GM23338 (cell line): ENCODE results near the gene OR8J3. TPM values are rescaled to one million over a fixed set of nuclear protein-coding genes. Genes with fewer than 3 reads are reported as not detected.

Source experiments
- ATAC-seq: fragments of 200-7000 bp; cut with Tn5 transposase; 3 replicates; pipeline ENCODE4 v1.9.1; 2020
- DNase-seq: peaks from one replicate; pipeline ENCODE4 v3.0.0-alpha.2; 2015; ENCODE audit warnings: low spot score
- H2AFZ ChIP-seq: fragments of 200-600 bp; sonication (generic); 2 replicates; pipeline ENCODE4 v1.8.0; 2016; ENCODE audit warnings: antibody characterized with exemption, mild to moderate bottlenecking, moderate library complexity
- H3F3A ChIP-seq: fragments of 200-600 bp; sonication (generic); replicated peaks from 2 replicates; pipeline ENCODE4 v1.8.0; 2017; ENCODE audit warnings: antibody characterized with exemption, mixed run types, low read depth
- H3K27ac ChIP-seq: fragments of 200-600 bp; sonication (generic); 2 replicates; pipeline ENCODE4 v1.6.1; 2016; ENCODE audit warnings: low read depth
- H3K27me3 ChIP-seq: fragments of 200-600 bp; sonication (generic); 2 replicates; pipeline ENCODE4 v1.8.0; 2016; ENCODE audit warnings: mild to moderate bottlenecking, mixed run types, moderate library complexity; ENCODE audit not compliant: insufficient read depth
- H3K36me3 ChIP-seq: fragments of 200-600 bp; sonication (generic); 2 replicates; pipeline ENCODE4 v1.8.0; 2016; ENCODE audit warnings: mild to moderate bottlenecking; ENCODE audit not compliant: insufficient read depth
- H3K4me1 ChIP-seq: fragments of 200-600 bp; sonication (generic); 2 replicates; pipeline ENCODE4 v1.8.0; 2016; ENCODE audit warnings: mild to moderate bottlenecking, moderate library complexity; ENCODE audit not compliant: insufficient read depth
- H3K4me2 ChIP-seq: fragments of 200-600 bp; sonication (generic); 2 replicates; pipeline ENCODE4 v1.7.1; 2017; ENCODE audit warnings: mixed run types
- H3K4me3 ChIP-seq: fragments of 200-600 bp; sonication (generic); 2 replicates; pipeline ENCODE4 v1.6.1; 2016; ENCODE audit warnings: mixed run types
- H3K79me2 ChIP-seq: fragments of 200-600 bp; sonication (generic); replicated peaks from 2 replicates; pipeline ENCODE4 v1.8.0; 2017; ENCODE audit warnings: mild to moderate bottlenecking; ENCODE audit not compliant: insufficient read depth
- H3K9me2 ChIP-seq: fragments of 200-600 bp; sonication (generic); 2 replicates; pipeline ENCODE4 v1.8.0; 2017; ENCODE audit not compliant: insufficient read depth
- H4K20me1 ChIP-seq: fragments of 200-600 bp; sonication (generic); replicated peaks from 2 replicates; pipeline ENCODE4 v1.8.0; 2017; ENCODE audit warnings: mild to moderate bottlenecking; ENCODE audit not compliant: insufficient read depth
- H3K27ac Mint-ChIP-seq: 2 replicates; pipeline ENCODE4 v1.8.0; 2020; ENCODE audit warnings: inconsistent platforms, mild to moderate bottlenecking, moderate library complexity, mixed read lengths
- H3K27me3 Mint-ChIP-seq: 3 replicates; pipeline ENCODE4 v1.8.0; 2022; ENCODE audit warnings: low read depth, mild to moderate bottlenecking, moderate library complexity, mixed read lengths, inconsistent platforms; ENCODE audit not compliant: insufficient read depth, poor library complexity
- H3K36me3 Mint-ChIP-seq: 3 replicates; pipeline ENCODE4 v1.8.0; 2021; ENCODE audit warnings: low read depth, mild to moderate bottlenecking, inconsistent platforms, moderate library complexity, mixed read lengths
- H3K4me1 Mint-ChIP-seq: 3 replicates; pipeline ENCODE4 v1.8.0; 2020; ENCODE audit warnings: mild to moderate bottlenecking, inconsistent platforms, mixed read lengths
- H3K4me3 Mint-ChIP-seq: 3 replicates; pipeline ENCODE4 v1.8.0; 2021; ENCODE audit warnings: moderate library complexity, mild to moderate bottlenecking, inconsistent platforms, mixed read lengths
- H3K9me3 Mint-ChIP-seq: 3 replicates; pipeline ENCODE4 v1.8.0; 2020; ENCODE audit warnings: moderate library complexity, mild to moderate bottlenecking, inconsistent platforms, mixed read lengths
- CREB1 ChIP-seq: fragments of 250-450 bp; sonication (Bioruptor Pico); IDR thresholded peaks from 2 replicates; pipeline ENCODE4 v1.5.0; 2020; ENCODE audit warnings: low read depth, mild to moderate bottlenecking, moderate library complexity
- CTCF ChIP-seq, 2 experiments: fragments of 200-600 bp in 1 of 2; sonication (generic) in 1 of 2; conservative IDR thresholded peaks; 2 replicates each; pipeline versions ENCODE4 v1.5.1 to v1.6.1; 2016 to 2017; ENCODE audit warnings: antibody characterized with exemption in 2 of 2, low read depth in 2 of 2, mild to moderate bottlenecking in 2 of 2, moderate library complexity in 1 of 2
- ETS1 ChIP-seq: IDR thresholded peaks from 2 replicates; pipeline ENCODE4 v1.6.1; 2016; ENCODE audit warnings: antibody characterized with exemption
- EZH2 ChIP-seq: fragments of 200-600 bp; sonication (generic); IDR thresholded peaks from one replicate; pipeline ENCODE4 v1.8.0; 2017; ENCODE audit warnings: antibody characterized with exemption, mild to moderate bottlenecking, low read depth; ENCODE audit not compliant: unreplicated experiment
- EZH2phosphoT487 ChIP-seq: fragments of 200-600 bp; sonication (generic); IDR thresholded peaks from one replicate; pipeline ENCODE4 v1.8.1; 2018; ENCODE audit warnings: antibody characterized with exemption; ENCODE audit not compliant: unreplicated experiment
- JUNB ChIP-seq: IDR thresholded peaks from one replicate; pipeline ENCODE4 v1.6.1; 2016; ENCODE audit warnings: antibody characterized with exemption; ENCODE audit not compliant: unreplicated experiment
- NANOG ChIP-seq: IDR thresholded peaks from 2 replicates; pipeline ENCODE4 v1.6.1; 2016; ENCODE audit warnings: antibody characterized with exemption, borderline replicate concordance
- POLR2AphosphoS5 ChIP-seq: IDR thresholded peaks from 2 replicates; pipeline ENCODE4 v1.6.1; 2016; ENCODE audit warnings: antibody characterized with exemption, low read depth
- REST ChIP-seq: IDR thresholded peaks from one replicate; pipeline ENCODE4 v1.6.1; 2018; ENCODE audit warnings: antibody characterized with exemption; ENCODE audit not compliant: unreplicated experiment
- STAT1 ChIP-seq: IDR thresholded peaks from one replicate; pipeline ENCODE4 v1.6.1; 2016; ENCODE audit warnings: antibody characterized with exemption; ENCODE audit not compliant: unreplicated experiment
- ZNF114 ChIP-seq: fragments of 250-450 bp; sonication (Bioruptor Pico); IDR thresholded peaks from 2 replicates; pipeline ENCODE4 v1.5.0; 2020; ENCODE audit warnings: mild to moderate bottlenecking, moderate library complexity
- ZNF331 ChIP-seq: fragments of 250-450 bp; sonication (Bioruptor Pico); IDR thresholded peaks from 2 replicates; pipeline ENCODE4 v1.5.0; 2020; ENCODE audit warnings: low read depth, mild to moderate bottlenecking, moderate library complexity
- ZNF462 ChIP-seq: fragments of 250-450 bp; sonication (Bioruptor Pico); IDR thresholded peaks from 2 replicates; pipeline ENCODE4 v1.5.0; 2020; ENCODE audit warnings: mild to moderate bottlenecking, moderate library complexity
- polyA plus RNA-seq: library from polyadenylated mRNA; unstranded; fragments of >200 nt; fragmentation: Nextera tagmentation; extraction: Ambion mirVana; gene quantifications from 2 replicates; pipeline ENCODE4 v1.2.1, GENCODE V29; 2016
- total RNA-seq: library from RNA; depleted of rRNA; stranded (reverse); fragments of >200 nt; shearing (Covaris generic); gene quantifications from 2 replicates; pipeline ENCODE4 v1.2.3, GENCODE V29; 2014

OR8J3 gene
- total and polyA plus RNA-seq, 2 experiments from 2014 or later, result not detected

GRCh38 chr11:56176318-56176717, 36.3 kb upstream of the OR8J3 start, which contains the start of gene OR5J2:
TSS of gene OR5J2 (plus strand) at chr11:56176618. CDS start at chr11:56176618, 0 bp downstream.
- Mint-ChIP-seq H3K4me1 (no peaks in the 10 kb centered on the region), H3K4me3 (no peak within 1 kb of the TSS), H3K36me3 (peaks cover 5% of the 10 kb centered on the region; the same call in 1 of the 3 replicates), H3K27me3 (no peaks in the 10 kb centered on the region), H3K27ac (no peak within 1 kb of the TSS), H3K9me3 (peaks cover 13% of the 10 kb centered on the region; the same call in 2 of the 3 replicates)
- H3K4me1 ChIP-seq, result no peaks in the 10 kb centered on the region
- no peak within 1 kb of the TSS for H3K4me2 ChIP-seq
- H3K36me3 ChIP-seq, result no peaks in the 10 kb centered on the region; the same call in 1 of the 2 replicates
- H2AFZ ChIP-seq, result no peak within 1 kb of the TSS
- H3K27ac ChIP-seq, result no peak within 1 kb of the TSS
- H3K27me3 ChIP-seq, result no peaks in the 10 kb centered on the region
- ATAC-seq (no peak), DNase-seq (no peak)
- no peaks in the 10 kb centered on the region for H3F3A ChIP-seq
- TF ChIP-seq EZH2phosphoT487 (no peak), CREB1 (no peak), ETS1 (no peak), JUNB (no peak), ZNF462 (CRISPR knock-in tag) (no peak), EZH2 (no peak), CTCF (conservative IDR thresholded peaks at IDR 0.05; ENCODE audit: low read depth in 2 of 2) (no peak), POLR2AphosphoS5 (no peak), NANOG (no peak), ZNF114 (CRISPR knock-in tag) (no peak), REST (no peak), ZNF331 (CRISPR knock-in tag) (no peak), STAT1 (no peak)
- no peak within 1 kb of the TSS for H3K4me3 ChIP-seq
- no peaks in the 10 kb centered on the region for H3K79me2 ChIP-seq
- no peaks in the 10 kb centered on the region for H4K20me1 ChIP-seq
- no peaks in the 10 kb centered on the region for H3K9me2 ChIP-seq
